Measurements from ENCODE around the gene AP3M1.

Gene AP3M1

GRCh38 chr10:74187237-74187636, 36.6 kb upstream of the AP3M1 start:
- H3K4me3 ChIP-seq (ENCODE audit: low read length): no peak overlapping the region
- H3K9me2 ChIP-seq (replicated peaks; ENCODE audit: control insufficient read depth, low read length): no peaks in the 10 kb centered on the region
- H3K27ac ChIP-seq (ENCODE audit: low read depth, low read length): no peak overlapping the region
- H3K79me2 ChIP-seq (ENCODE audit: control insufficient read depth, low read length): peaks cover 84% of the 10 kb centered on the region
- peaks cover 8% of the 10 kb centered on the region for H3F3A ChIP-seq (ENCODE audit: control insufficient read depth, insufficient read depth)
- H3K4me1 ChIP-seq (ENCODE audit: control insufficient read depth, low read length): peaks cover 27% of the 10 kb centered on the region
- no peaks in the 10 kb centered on the region for H3K27me3 ChIP-seq (ENCODE audit: control insufficient read depth, low read length)
- no peak overlapping the region for H3K4me2 ChIP-seq (ENCODE audit: low read length)
- TF ChIP-seq CTCF (IDR thresholded peaks at IDR 0.05; ENCODE audit: low read depth, low read length, poor library complexity, severe bottlenecking) (no peak), EZH2phosphoT487 (IDR thresholded peaks at IDR 0.05; ENCODE audit: borderline replicate concordance, low read length) (no peak)
- no peaks in the 10 kb centered on the region for H3K9me3 ChIP-seq (ENCODE audit: control insufficient read depth, insufficient read depth, low read length)
- H4K20me1 ChIP-seq (ENCODE audit: control insufficient read depth, insufficient read depth, low read depth, low read length): no peaks in the 10 kb centered on the region
- H3K36me3 ChIP-seq (ENCODE audit: control insufficient read depth, low read length): no peaks in the 10 kb centered on the region

GRCh38 chr10:74186678-74187077, 36.0 kb upstream of the AP3M1 start:
- Histone ChIP-seq H3F3A (ENCODE audit: control insufficient read depth, insufficient read depth) (peaks cover 8% of the 10 kb centered on the region), H3K36me3 (ENCODE audit: control insufficient read depth, low read length) (no peaks in the 10 kb centered on the region), H4K20me1 (ENCODE audit: control insufficient read depth, insufficient read depth, low read depth, low read length) (no peaks in the 10 kb centered on the region), H3K79me2 (ENCODE audit: control insufficient read depth, low read length) (peaks cover 82% of the 10 kb centered on the region), H3K4me2 (ENCODE audit: low read length) (no peak overlapping the region), H3K9me3 (ENCODE audit: control insufficient read depth, insufficient read depth, low read length) (no peaks in the 10 kb centered on the region), H3K4me3 (ENCODE audit: low read length) (no peak overlapping the region), H3K9me2 (replicated peaks; ENCODE audit: control insufficient read depth, low read length) (no peaks in the 10 kb centered on the region), H3K4me1 (ENCODE audit: control insufficient read depth, low read length) (peaks cover 27% of the 10 kb centered on the region), H3K27me3 (ENCODE audit: control insufficient read depth, low read length) (no peaks in the 10 kb centered on the region), H3K27ac (ENCODE audit: low read depth, low read length) (no peak overlapping the region)
- no peak for TF ChIP-seq EZH2phosphoT487 (IDR thresholded peaks at IDR 0.05; ENCODE audit: borderline replicate concordance, low read length)
- no peak for TF ChIP-seq CTCF (IDR thresholded peaks at IDR 0.05; ENCODE audit: low read depth, low read length, poor library complexity, severe bottlenecking)

GRCh38 chr10:74179111-74179710, 28.6 kb upstream of the AP3M1 start:
- Histone ChIP-seq H3K4me2 (ENCODE audit: low read length) (0 out of 2 replicates have a peak overlapping the region, but pooled peaks have one; percentile 14), H4K20me1 (ENCODE audit: control insufficient read depth, insufficient read depth, low read depth, low read length) (peaks cover 3% of the 10 kb centered on the region; the same call in 1 of the 2 replicates), H3K9me2 (replicated peaks; ENCODE audit: control insufficient read depth, low read length) (no peaks in the 10 kb centered on the region), H3K36me3 (ENCODE audit: control insufficient read depth, low read length) (no peaks in the 10 kb centered on the region), H3K4me3 (ENCODE audit: low read length) (no peak overlapping the region), H3K9me3 (ENCODE audit: control insufficient read depth, insufficient read depth, low read length) (no peaks in the 10 kb centered on the region), H3K27me3 (ENCODE audit: control insufficient read depth, low read length) (no peaks in the 10 kb centered on the region), H3K4me1 (ENCODE audit: control insufficient read depth, low read length) (peaks cover 33% of the 10 kb centered on the region), H3F3A (ENCODE audit: control insufficient read depth, insufficient read depth) (peaks cover 13% of the 10 kb centered on the region), H3K79me2 (ENCODE audit: control insufficient read depth, low read length) (peaks cover 57% of the 10 kb centered on the region), H3K27ac (ENCODE audit: low read depth, low read length) (no peak overlapping the region)
- no peak for TF ChIP-seq CTCF (IDR thresholded peaks at IDR 0.05; ENCODE audit: low read depth, low read length, poor library complexity, severe bottlenecking)
- TF ChIP-seq EZH2phosphoT487 (IDR thresholded peaks at IDR 0.05; ENCODE audit: borderline replicate concordance, low read length): no peak
